ENCODE measurements around the gene RHBDF2.

The RHBDF2 gene

GRCh38 chr17:76446449-76447231 is 54.6 kb downstream of the RHBDF2 start:
- TF ChIP-seq TAF1 (IDR thresholded peaks at IDR 0.05; ENCODE audit: borderline replicate concordance, insufficient read depth, low read length), result no peak
- peak; percentile 66; the same call in 1 of the 2 replicates for TF ChIP-seq SIN3A (IDR thresholded peaks at IDR 0.05; ENCODE audit: borderline replicate concordance, insufficient read depth, low read length)
- 0 out of 4 replicates have a peak, but pooled peaks of 1 of the 2 experiments have one; percentile 14 for TF ChIP-seq REST (IDR thresholded peaks at IDR 0.05; ENCODE audit: insufficient read depth in 1 of 2, low read depth in 2 of 2, low read length in 2 of 2)
- TF ChIP-seq FOXP2 (optimal IDR thresholded peaks at IDR 0.05; ENCODE audit: borderline replicate concordance, extremely low read depth, extremely low read length, insufficient read depth), result no peak
- TF ChIP-seq POLR2AphosphoS5 (IDR thresholded peaks at IDR 0.05; ENCODE audit: low read depth, low read length), result no peak

- TF ChIP-seq SIN3A (IDR thresholded peaks at IDR 0.05; ENCODE audit: borderline replicate concordance, insufficient read depth, low read length) (no peak), TAF1 (IDR thresholded peaks at IDR 0.05; ENCODE audit: borderline replicate concordance, insufficient read depth, low read length) (no peak), FOXP2 (optimal IDR thresholded peaks at IDR 0.05; ENCODE audit: borderline replicate concordance, extremely low read depth, extremely low read length, insufficient read depth) (no peak), REST (IDR thresholded peaks at IDR 0.05; ENCODE audit: insufficient read depth in 1 of 2, low read depth in 2 of 2, low read length in 2 of 2) (no peak), POLR2AphosphoS5 (IDR thresholded peaks at IDR 0.05; ENCODE audit: low read depth, low read length) (no peak)
Measured at GRCh38 chr17:76445697-76446448, 55.4 kb downstream of the RHBDF2 start.

- TF ChIP-seq FOXP2 (optimal IDR thresholded peaks at IDR 0.05; ENCODE audit: borderline replicate concordance, extremely low read depth, extremely low read length, insufficient read depth) (no peak), REST (IDR thresholded peaks at IDR 0.05; ENCODE audit: insufficient read depth in 1 of 2, low read depth in 2 of 2, low read length in 2 of 2) (no peak), POLR2AphosphoS5 (IDR thresholded peaks at IDR 0.05; ENCODE audit: low read depth, low read length) (no peak), SIN3A (IDR thresholded peaks at IDR 0.05; ENCODE audit: borderline replicate concordance, insufficient read depth, low read length) (no peak), TAF1 (IDR thresholded peaks at IDR 0.05; ENCODE audit: borderline replicate concordance, insufficient read depth, low read length) (no peak)
Measured at GRCh38 chr17:76444518-76445311, 56.5 kb downstream of the RHBDF2 start.

- TF ChIP-seq FOXP2 (optimal IDR thresholded peaks at IDR 0.05; ENCODE audit: borderline replicate concordance, extremely low read depth, extremely low read length, insufficient read depth) (no peak), REST (IDR thresholded peaks at IDR 0.05; ENCODE audit: insufficient read depth in 1 of 2, low read depth in 2 of 2, low read length in 2 of 2) (no peak), SIN3A (IDR thresholded peaks at IDR 0.05; ENCODE audit: borderline replicate concordance, insufficient read depth, low read length) (no peak), TAF1 (IDR thresholded peaks at IDR 0.05; ENCODE audit: borderline replicate concordance, insufficient read depth, low read length) (no peak), POLR2AphosphoS5 (IDR thresholded peaks at IDR 0.05; ENCODE audit: low read depth, low read length) (no peak)
Measured at GRCh38 chr17:76442341-76443338, 58.6 kb downstream of the RHBDF2 start.
